Duodenal mucosa (tissue), 2 donors: Measurements from ENCODE around the gene TTC31.

Experiments
- H3K27ac ChIP-seq: one replicate; pipeline ENCODE4 v1.7.0; 2013; ENCODE audit warnings: low read depth, low read length
- H3K27me3 ChIP-seq, 2 donors: one replicate each; pipeline ENCODE4 v1.7.0; 2013; ENCODE audit warnings: low read length in 2 of 2, control low read depth in 1 of 2; ENCODE audit not compliant: insufficient read depth in 2 of 2, control insufficient read depth in 1 of 2
- H3K36me3 ChIP-seq, 2 donors: one replicate each; pipeline ENCODE4 v1.7.0; 2013; ENCODE audit warnings: low read length in 2 of 2, control low read depth in 1 of 2; ENCODE audit not compliant: insufficient read depth in 2 of 2, control insufficient read depth in 1 of 2
- H3K4me1 ChIP-seq, 2 donors: one replicate each; pipeline ENCODE4 v1.7.0; 2013; ENCODE audit warnings: low read length in 2 of 2, control low read depth in 1 of 2; ENCODE audit not compliant: insufficient read depth in 2 of 2, control insufficient read depth in 1 of 2
- H3K4me3 ChIP-seq, 2 donors: one replicate each; pipeline ENCODE4 v1.7.0; 2013; ENCODE audit warnings: low read length in 2 of 2, low read depth in 1 of 2
- H3K9ac ChIP-seq, 2 donors: one replicate each; pipeline ENCODE4 v1.7.0; 2013; ENCODE audit warnings: low read length in 2 of 2, low read depth in 1 of 2
- H3K9me3 ChIP-seq, 2 donors: one replicate each; pipeline ENCODE4 v1.7.0; 2013; ENCODE audit warnings: low read length in 2 of 2, control low read depth in 1 of 2; ENCODE audit not compliant: control insufficient read depth in 1 of 2

TTC31 gene

GRCh38 chr2:74504591-74504990 is 21.7 kb downstream of the TTC31 start:
- peak overlapping the region; percentile 88 to 94 for H3K4me3 ChIP-seq
- peaks cover 57 to 58% of the 10 kb centered on the region in 2 donors for H3K4me1 ChIP-seq
- no peak overlapping the region for H3K9ac ChIP-seq
- peaks cover 0 to 14% of the 10 kb centered on the region in 2 donors for H3K27me3 ChIP-seq
- no peaks in the 10 kb centered on the region for H3K9me3 ChIP-seq
- H3K27ac ChIP-seq: no peak overlapping the region
- H3K36me3 ChIP-seq: peaks cover 0 to 11% of the 10 kb centered on the region in 2 donors

DNA sequence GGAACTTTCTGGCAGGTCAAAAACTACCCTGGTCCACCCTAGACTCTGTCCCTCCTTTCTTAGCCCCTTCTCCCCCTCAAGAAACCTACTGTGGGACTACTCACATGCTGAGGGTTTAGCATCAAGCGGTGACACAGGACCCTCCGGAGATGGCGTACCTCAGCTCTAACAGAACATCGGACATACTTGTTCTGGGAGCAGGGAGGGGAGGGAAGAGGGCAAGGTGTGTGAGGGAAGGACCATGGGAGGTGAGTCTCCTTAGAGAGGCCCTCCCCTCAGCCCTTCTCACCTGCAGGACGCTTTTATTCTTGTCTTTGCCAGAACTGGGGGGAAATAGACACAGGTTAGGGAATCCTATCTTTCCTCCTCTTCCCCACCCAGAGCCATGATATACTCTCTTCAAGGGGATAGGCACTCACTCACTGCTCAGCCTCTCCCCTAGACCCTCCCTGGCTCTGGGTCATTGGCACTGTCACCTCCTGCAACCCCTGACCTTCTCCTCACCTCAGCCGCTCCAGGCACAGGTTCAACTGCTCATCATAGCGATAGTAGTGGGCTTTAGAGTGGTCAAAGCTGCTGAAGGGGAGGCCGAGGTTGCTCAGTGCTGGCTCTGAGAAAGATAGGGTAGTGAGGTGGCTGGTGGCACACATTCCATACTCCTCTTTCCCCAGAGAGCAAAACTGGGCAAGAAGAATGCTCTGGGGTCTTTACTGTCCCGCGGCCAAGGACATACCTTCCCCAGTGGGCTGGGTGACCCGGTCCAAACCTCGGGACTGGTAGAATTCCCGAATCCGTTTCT is 22.8 kb downstream of the TTC31 start:
- peaks cover 46 to 49% of the 10 kb centered on the region in 2 donors for H3K4me1 ChIP-seq
- H3K36me3 ChIP-seq: peaks cover 0 to 11% of the 10 kb centered on the region in 2 donors
- H3K4me3 ChIP-seq: peak overlapping the region; percentile 33 to 43
- peak overlapping the region in 1 of 2 donors; percentile 43 for H3K9ac ChIP-seq
- H3K27ac ChIP-seq: no peak overlapping the region
- H3K27me3 ChIP-seq: peaks cover 0 to 17% of the 10 kb centered on the region in 2 donors
- H3K9me3 ChIP-seq: no peaks in the 10 kb centered on the region

DNA sequence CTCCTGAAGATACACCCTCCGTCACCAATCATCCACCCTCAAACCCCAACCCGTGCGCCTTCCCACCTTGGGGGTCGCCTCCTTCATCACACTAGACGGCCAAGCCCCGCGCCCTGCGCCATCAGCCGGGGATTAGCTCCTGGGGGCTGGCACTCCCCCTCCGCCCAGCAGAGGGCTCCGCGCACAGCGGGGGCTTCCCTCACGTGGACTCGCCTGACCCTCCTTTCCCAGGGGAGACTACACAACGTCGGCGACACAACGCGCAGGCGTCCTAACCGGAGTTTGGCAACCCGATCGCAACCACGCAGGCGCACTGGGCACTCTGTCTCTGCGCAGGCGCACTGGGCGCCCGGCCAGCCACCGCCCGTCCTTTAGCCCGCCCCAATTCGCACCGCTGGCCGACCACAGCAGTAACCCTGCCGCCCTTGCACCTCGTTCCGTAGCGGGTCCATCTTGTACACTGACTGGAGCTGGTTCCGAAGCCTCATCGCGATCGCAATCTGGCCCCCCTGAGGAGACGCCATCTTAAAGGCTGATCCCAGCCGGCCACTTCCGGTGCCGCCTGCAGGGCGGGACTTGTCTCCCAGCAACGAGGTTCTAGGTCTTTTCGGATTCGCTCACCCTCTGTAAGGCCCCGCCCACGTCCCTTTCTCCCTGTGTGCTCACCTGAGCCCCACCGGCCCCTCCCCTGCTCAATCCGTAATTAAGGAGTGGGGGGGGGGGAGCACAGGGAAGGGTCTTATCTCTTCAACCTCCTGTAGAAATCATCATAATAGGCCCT is 24.5 kb downstream of the TTC31 start, which contains the start of gene PCGF1:
PCGF1 (minus strand) TSS at position 551 of the 781 bp plus-strand sequence; CDS start at position 524, 27 bp downstream.
- Histone ChIP-seq H3K27ac (peak within 1 kb of the TSS; percentile 100), H3K27me3 (peaks cover 9 to 32% of the 10 kb centered on the region in 2 donors), H3K4me3 (peak within 1 kb of the TSS; percentile 94 to 98), H3K4me1 (peaks cover 36 to 38% of the 10 kb centered on the region in 2 donors), H3K9ac (peak within 1 kb of the TSS; percentile 89 to 100), H3K36me3 (peaks cover 0 to 11% of the 10 kb centered on the region in 2 donors), H3K9me3 (no peaks in the 10 kb centered on the region)

GRCh38 chr2:74507926-74508520 is 25.1 kb downstream of the TTC31 start:
- H3K4me1 ChIP-seq: peaks cover 36 to 37% of the 10 kb centered on the region in 2 donors
- H3K27me3 ChIP-seq: peaks cover 15 to 39% of the 10 kb centered on the region in 2 donors

GRCh38 chr2:74510272-74510671 is 27.4 kb downstream of the TTC31 start:
- Histone ChIP-seq H3K36me3 (peaks cover 0 to 7% of the 10 kb centered on the region in 2 donors), H3K27me3 (peaks cover 36 to 62% of the 10 kb centered on the region in 2 donors), H3K9me3 (no peaks in the 10 kb centered on the region), H3K4me1 (peaks cover 20 to 32% of the 10 kb centered on the region in 2 donors), H3K9ac (no peak overlapping the region), H3K4me3 (no peak overlapping the region), H3K27ac (no peak overlapping the region)

More at GRCh38 chr2:74507926-74508520, 25.1 kb downstream of the TTC31 start:
- peak overlapping the region; percentile 77 to 89 for H3K9ac ChIP-seq
- no peaks in the 10 kb centered on the region for H3K9me3 ChIP-seq
- peaks cover 0 to 11% of the 10 kb centered on the region in 2 donors for H3K36me3 ChIP-seq
- H3K27ac ChIP-seq: peak overlapping the region; percentile 100
- H3K4me3 ChIP-seq: peak overlapping the region; percentile 94 to 98

- no peak overlapping the region for H3K9ac ChIP-seq
- H3K4me3 ChIP-seq: no peak overlapping the region
- no peaks in the 10 kb centered on the region for H3K9me3 ChIP-seq
- peaks cover 45 to 71% of the 10 kb centered on the region in 2 donors for H3K27me3 ChIP-seq
- no peaks in the 10 kb centered on the region for H3K36me3 ChIP-seq
- H3K4me1 ChIP-seq: peaks cover 13 to 33% of the 10 kb centered on the region in 2 donors
- H3K27ac ChIP-seq: no peak overlapping the region
These were observed 28.5 kb downstream of the TTC31 start for GRCh38 chr2:74511104-74511989.

- Histone ChIP-seq H3K4me1 (peaks cover 11 to 30% of the 10 kb centered on the region in 2 donors), H3K9me3 (no peaks in the 10 kb centered on the region), H3K36me3 (peaks cover 0 to 5% of the 10 kb centered on the region in 2 donors), H3K27me3 (peaks cover 55 to 85% of the 10 kb centered on the region in 2 donors), H3K27ac (no peak overlapping the region), H3K4me3 (no peak overlapping the region), H3K9ac (no peak overlapping the region)
These were observed 30.1 kb downstream of the TTC31 start for GRCh38 chr2:74512744-74513604.

- no peaks in the 10 kb centered on the region for H3K9me3 ChIP-seq
- H3K27ac ChIP-seq: no peak overlapping the region
- peaks cover 61 to 85% of the 10 kb centered on the region in 2 donors for H3K27me3 ChIP-seq
- H3K4me3 ChIP-seq: no peak overlapping the region
- H3K4me1 ChIP-seq: peaks cover 6 to 24% of the 10 kb centered on the region in 2 donors
- no peak overlapping the region for H3K9ac ChIP-seq
- H3K36me3 ChIP-seq: peaks cover 5% of the 10 kb centered on the region in 2 donors
These were observed 30.9 kb downstream of the TTC31 start for GRCh38 chr2:74513605-74514367.
